GM23338 (cell line): ENCODE measurements around the gene EMSY.

Source experiments
- CREB1 ChIP-seq: fragments of 250-450 bp; sonication (Bioruptor Pico); IDR thresholded peaks from 2 replicates; pipeline ENCODE4 v1.5.0; 2020; ENCODE audit warnings: low read depth, mild to moderate bottlenecking, moderate library complexity
- CTCF ChIP-seq, 2 experiments: fragments of 200-600 bp in 1 of 2; sonication (generic) in 1 of 2; conservative IDR thresholded peaks; 2 replicates each; pipeline versions ENCODE4 v1.5.1 to v1.6.1; 2016 to 2017; ENCODE audit warnings: antibody characterized with exemption in 2 of 2, low read depth in 2 of 2, mild to moderate bottlenecking in 2 of 2, moderate library complexity in 1 of 2
- ETS1 ChIP-seq: IDR thresholded peaks from 2 replicates; pipeline ENCODE4 v1.6.1; 2016; ENCODE audit warnings: antibody characterized with exemption
- EZH2 ChIP-seq: fragments of 200-600 bp; sonication (generic); IDR thresholded peaks from one replicate; pipeline ENCODE4 v1.8.0; 2017; ENCODE audit warnings: antibody characterized with exemption, mild to moderate bottlenecking, low read depth; ENCODE audit not compliant: unreplicated experiment
- EZH2phosphoT487 ChIP-seq: fragments of 200-600 bp; sonication (generic); IDR thresholded peaks from one replicate; pipeline ENCODE4 v1.8.1; 2018; ENCODE audit warnings: antibody characterized with exemption; ENCODE audit not compliant: unreplicated experiment
- POLR2AphosphoS5 ChIP-seq: IDR thresholded peaks from 2 replicates; pipeline ENCODE4 v1.6.1; 2016; ENCODE audit warnings: antibody characterized with exemption, low read depth
- REST ChIP-seq: IDR thresholded peaks from one replicate; pipeline ENCODE4 v1.6.1; 2018; ENCODE audit warnings: antibody characterized with exemption; ENCODE audit not compliant: unreplicated experiment
- ZNF114 ChIP-seq: fragments of 250-450 bp; sonication (Bioruptor Pico); IDR thresholded peaks from 2 replicates; pipeline ENCODE4 v1.5.0; 2020; ENCODE audit warnings: mild to moderate bottlenecking, moderate library complexity

DNA sequence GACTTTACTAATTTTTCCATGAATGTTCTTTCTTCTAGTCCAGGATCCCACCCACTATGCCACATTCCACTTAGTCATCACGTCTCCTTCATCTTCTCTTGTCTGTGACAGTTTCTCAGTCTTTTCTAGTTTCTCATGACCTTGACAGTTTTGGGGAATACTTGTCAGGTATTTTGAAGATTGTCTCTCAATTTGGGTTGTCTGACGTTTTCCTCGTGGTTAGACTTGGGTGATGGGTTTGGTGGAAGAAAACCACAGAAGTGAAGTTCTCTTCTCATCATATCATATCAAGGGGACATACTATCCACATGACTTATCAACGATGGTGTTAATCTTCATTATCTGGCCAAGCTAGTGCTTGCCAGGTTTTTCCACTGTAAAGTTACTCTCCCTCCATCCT lies 123.3 kb downstream of the EMSY start:
- TF ChIP-seq CTCF (conservative IDR thresholded peaks at IDR 0.05; ENCODE audit: low read depth in 2 of 2) (no peak), EZH2 (no peak), REST (no peak), EZH2phosphoT487 (no peak), ZNF114 (CRISPR knock-in tag) (no peak), POLR2AphosphoS5 (no peak), CREB1 (CRISPR knock-in tag) (no peak), ETS1 (no peak)
